WERI-Rb-1 (cell line): Measurements from ENCODE around the gene ADAM10.

Source experiments
- DNase-seq: peaks from one replicate; pipeline ENCODE4 v3.0.0-alpha.2; 2020
- H3K27ac ChIP-seq: fragments of 250-450 bp; sonication (Bioruptor Pico); 2 replicates; pipeline ENCODE4 v1.5.1; 2020; ENCODE audit warnings: mild to moderate bottlenecking, moderate library complexity
- H3K27me3 ChIP-seq: fragments of 250-450 bp; sonication (Bioruptor Pico); 2 replicates; pipeline ENCODE4 v1.5.1; 2021; ENCODE audit warnings: mild to moderate bottlenecking, low read depth, moderate library complexity; ENCODE audit not compliant: insufficient read depth, severe bottlenecking
- H3K36me3 ChIP-seq: fragments of 250-450 bp; sonication (Bioruptor Pico); 2 replicates; pipeline ENCODE4 v1.5.1; 2020; ENCODE audit warnings: mild to moderate bottlenecking, moderate library complexity
- H3K4me3 ChIP-seq: 2 replicates; pipeline ENCODE4 v1.5.1; 2011; ENCODE audit warnings: low read depth, mild to moderate bottlenecking, control low read depth, low read length
- H3K9me3 ChIP-seq: fragments of 250-450 bp; sonication (Bioruptor Pico); 2 replicates; pipeline ENCODE4 v1.5.1; 2021; ENCODE audit warnings: mild to moderate bottlenecking, moderate library complexity; ENCODE audit not compliant: severe bottlenecking
- TF ChIP-seq, protein P1 (sequence below): IDR thresholded peaks from 2 replicates; pipeline ENCODE4 v1.5.1; 2011; ENCODE audit warnings: low read depth, mild to moderate bottlenecking, control low read depth, inconsistent platforms, low read length

Gene ADAM10

DNA sequence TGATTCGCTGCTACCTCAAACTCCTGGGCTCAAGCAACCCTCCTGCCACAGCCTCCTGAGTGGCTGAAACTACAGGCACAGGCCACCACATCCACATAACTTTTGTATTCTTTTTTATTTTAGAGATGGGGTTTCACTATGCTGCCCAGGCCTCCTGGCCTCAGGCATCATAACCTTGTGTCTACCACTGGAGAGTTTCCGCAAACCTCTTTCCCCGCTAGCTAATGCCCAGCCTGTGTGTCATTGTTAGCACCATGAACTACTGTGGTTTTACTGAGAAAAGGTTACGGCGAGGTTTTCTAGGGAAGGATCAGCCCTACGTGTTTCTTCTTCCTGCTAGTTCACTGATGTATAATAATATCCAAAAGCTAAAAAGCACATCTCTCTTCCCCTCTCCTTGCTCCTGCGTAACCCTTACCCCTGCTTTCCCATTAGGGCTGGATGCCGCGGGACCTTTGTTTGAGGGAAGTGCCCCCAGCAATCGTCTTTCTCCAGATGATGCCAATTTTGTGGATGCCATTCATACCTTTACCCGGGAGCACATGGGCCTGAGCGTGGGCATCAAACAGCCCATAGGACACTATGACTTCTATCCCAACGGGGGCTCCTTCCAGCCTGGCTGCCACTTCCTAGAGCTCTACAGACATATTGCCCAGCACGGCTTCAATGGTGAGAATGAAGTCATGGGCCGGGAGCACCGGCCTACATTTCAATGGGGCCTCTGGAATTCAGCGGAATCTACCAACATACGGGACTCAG, 204.0 kb downstream of the ADAM10 start:
- Histone ChIP-seq H3K36me3 (no peaks in the 10 kb centered on the region), H3K27me3 (no peaks in the 10 kb centered on the region), H3K9me3 (no peaks in the 10 kb centered on the region), H3K27ac (0 out of 2 replicates have a peak overlapping the region, but pooled peaks have one; percentile 13), H3K4me3 (no peak overlapping the region)
- TF ChIP-seq, protein P1, sequence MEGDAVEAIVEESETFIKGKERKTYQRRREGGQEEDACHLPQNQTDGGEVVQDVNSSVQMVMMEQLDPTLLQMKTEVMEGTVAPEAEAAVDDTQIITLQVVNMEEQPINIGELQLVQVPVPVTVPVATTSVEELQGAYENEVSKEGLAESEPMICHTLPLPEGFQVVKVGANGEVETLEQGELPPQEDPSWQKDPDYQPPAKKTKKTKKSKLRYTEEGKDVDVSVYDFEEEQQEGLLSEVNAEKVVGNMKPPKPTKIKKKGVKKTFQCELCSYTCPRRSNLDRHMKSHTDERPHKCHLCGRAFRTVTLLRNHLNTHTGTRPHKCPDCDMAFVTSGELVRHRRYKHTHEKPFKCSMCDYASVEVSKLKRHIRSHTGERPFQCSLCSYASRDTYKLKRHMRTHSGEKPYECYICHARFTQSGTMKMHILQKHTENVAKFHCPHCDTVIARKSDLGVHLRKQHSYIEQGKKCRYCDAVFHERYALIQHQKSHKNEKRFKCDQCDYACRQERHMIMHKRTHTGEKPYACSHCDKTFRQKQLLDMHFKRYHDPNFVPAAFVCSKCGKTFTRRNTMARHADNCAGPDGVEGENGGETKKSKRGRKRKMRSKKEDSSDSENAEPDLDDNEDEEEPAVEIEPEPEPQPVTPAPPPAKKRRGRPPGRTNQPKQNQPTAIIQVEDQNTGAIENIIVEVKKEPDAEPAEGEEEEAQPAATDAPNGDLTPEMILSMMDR, result no peak
- no peak for DNase-seq

DNA sequence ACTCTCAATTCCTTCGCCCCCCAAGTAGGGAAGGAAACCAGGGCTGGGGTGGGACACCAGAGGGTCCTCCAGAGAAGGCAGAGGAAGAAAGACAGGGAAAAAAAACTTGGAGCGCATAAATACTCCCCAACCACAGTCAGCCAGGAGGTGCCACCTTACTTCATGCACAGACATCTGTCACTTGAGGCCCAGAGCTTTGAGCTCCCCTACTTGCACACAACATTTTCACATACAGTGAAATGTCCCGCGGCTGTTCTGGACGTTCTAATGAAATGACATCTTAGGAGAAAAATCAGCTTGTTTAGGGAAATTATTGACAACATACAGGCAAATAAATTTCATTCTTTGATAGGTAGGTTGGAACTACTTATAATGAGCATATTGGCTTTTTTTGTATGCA, 204.8 kb downstream of the ADAM10 start:
- Histone ChIP-seq H3K9me3 (no peaks in the 10 kb centered on the region), H3K27me3 (no peaks in the 10 kb centered on the region), H3K36me3 (no peaks in the 10 kb centered on the region), H3K4me3 (no peak overlapping the region), H3K27ac (no peak overlapping the region)
- TF ChIP-seq, protein P1, result no peak
- DNase-seq, result no peak

DNA sequence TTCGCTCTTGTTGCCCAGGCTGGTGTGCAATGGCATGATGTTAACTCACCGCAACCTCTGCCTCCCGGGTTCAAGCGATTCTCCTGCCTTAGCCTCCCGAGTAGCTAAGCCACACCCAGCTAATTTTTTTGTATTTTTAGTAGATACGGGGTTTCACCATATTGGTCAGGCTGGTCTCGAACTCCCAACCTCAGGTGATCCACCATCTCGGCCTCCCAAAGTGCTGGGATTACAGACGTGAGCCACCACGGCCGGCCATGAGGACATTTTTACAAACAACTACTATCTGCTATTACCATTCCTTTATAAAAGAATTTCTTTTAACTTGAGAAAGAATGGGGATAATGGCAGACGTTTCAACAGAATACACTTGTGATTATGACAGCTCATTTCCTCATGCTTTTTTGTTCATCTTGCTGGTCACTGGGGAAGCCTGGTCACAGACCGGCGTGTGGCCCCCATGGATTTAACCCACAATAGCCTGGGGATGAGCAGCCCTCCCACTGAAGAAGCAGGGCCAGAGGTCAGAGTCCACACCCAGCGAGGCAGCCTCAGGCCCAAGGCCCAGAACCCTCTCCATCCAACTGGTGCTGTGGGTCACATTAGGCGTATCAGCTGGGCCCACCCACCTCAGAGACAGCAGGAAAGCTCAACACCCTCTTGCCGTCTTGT, 205.7 kb downstream of the ADAM10 start:
- H3K27ac ChIP-seq, result no peak overlapping the region
- TF ChIP-seq, protein P1, result no peak
- DNase-seq, result no peak

DNA sequence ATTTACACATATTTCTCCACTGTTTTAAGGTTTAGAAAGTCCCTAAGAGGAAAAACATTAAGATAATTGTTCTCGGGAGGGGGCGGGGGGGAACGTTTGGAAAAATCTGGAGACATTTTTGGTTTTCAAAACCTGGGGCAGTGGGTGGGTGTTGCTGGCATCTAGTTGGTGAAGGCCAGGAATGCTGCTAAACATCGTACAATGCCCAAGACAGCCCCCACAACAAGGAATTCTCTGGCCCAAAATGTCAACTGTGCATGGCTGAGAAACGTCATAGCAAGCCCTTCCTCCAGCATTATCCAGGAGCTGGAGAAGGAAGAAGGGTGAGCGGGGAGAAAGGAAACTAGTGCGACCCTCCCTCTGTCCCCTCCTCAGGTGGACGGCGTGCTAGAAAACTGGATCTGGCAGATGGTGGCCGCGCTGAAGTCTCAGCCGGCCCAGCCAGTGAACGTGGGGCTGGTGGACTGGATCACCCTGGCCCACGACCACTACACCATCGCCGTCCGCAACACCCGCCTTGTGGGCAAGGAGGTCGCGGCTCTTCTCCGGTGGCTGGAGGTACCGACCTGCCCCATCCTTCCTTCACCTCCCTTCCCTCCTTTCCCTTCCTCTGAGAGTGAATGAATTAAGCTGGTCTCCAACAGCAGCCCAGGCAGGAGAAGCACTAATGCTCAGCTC, 208.0 kb downstream of the ADAM10 start:
- H3K9me3 ChIP-seq, result no peaks in the 10 kb centered on the region
- H3K27me3 ChIP-seq, result no peaks in the 10 kb centered on the region
- H3K36me3 ChIP-seq, result no peaks in the 10 kb centered on the region
- no peak overlapping the region for H3K4me3 ChIP-seq
- TF ChIP-seq, protein P1, result no peak
- no peak overlapping the region for H3K27ac ChIP-seq
- DNase-seq, result no peak

More for the DNA sequence above, 205.7 kb downstream of the ADAM10 start:
- Histone ChIP-seq H3K27me3 (no peaks in the 10 kb centered on the region), H3K36me3 (no peaks in the 10 kb centered on the region), H3K4me3 (no peak overlapping the region), H3K9me3 (no peaks in the 10 kb centered on the region)

DNA sequence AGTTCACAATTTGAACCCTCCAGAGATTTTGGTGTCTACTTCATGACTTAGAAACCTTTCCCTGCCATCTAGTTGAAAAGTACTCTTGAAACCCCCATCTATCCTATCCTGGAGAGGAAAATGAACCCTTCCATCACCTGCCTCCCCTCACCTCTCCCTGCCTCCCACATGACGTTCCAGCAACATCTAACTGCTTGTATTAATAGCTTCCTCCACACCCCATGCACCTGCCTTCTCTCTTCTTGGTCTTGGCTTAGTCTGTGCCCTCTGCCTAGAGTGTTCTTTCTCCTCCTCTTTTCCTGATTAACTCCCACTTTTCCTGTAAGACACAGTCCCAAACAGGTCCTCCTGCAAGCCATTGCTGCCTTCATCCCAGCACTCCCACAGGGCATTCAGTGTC, 210.0 kb downstream of the ADAM10 start:
- Histone ChIP-seq H3K4me3 (no peak overlapping the region), H3K36me3 (no peaks in the 10 kb centered on the region), H3K27me3 (no peaks in the 10 kb centered on the region), H3K9me3 (no peaks in the 10 kb centered on the region), H3K27ac (no peak overlapping the region)
- TF ChIP-seq, protein P1, result no peak
- DNase-seq, result no peak
